ENCODE data around the gene AFG1L.
"Not testable (repeated sequence)": the region's sequence is repeated elsewhere in the genome, so short reads cannot be mapped to it uniquely, and the experiment has no call there.

DNA sequence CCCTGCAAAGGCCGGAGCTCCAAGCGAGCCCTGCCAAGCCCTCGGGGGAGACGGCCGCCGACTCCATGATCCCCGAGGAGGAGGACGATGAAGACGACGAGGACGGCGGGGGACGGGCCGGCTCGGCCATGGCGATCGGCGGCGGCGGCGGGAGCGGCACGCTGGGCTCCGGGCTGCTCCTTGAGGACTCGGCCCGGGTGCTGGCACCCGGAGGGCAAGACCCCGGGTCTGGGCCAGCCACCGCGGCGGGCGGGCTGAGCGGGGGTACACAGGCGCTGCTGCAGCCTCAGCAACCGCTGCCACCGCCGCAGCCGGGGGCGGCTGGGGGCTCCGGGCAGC lies 266.4 kb downstream of the AFG1L start:
- not testable (repeated sequence) for TF ChIP-seq REST (IDR thresholded peaks at IDR 0.05); CTCF (IDR thresholded peaks at IDR 0.05; ENCODE audit: low read depth, low read length, missing input control); EGR1 (IDR thresholded peaks at IDR 0.05; ENCODE audit: low read depth in 2 of 2); SP1 (IDR thresholded peaks at IDR 0.05); TAF1 (conservative IDR thresholded peaks at IDR 0.05); JUND (IDR thresholded peaks at IDR 0.05); MAX (IDR thresholded peaks at IDR 0.05); YY1 (IDR thresholded peaks at IDR 0.05); RXRA (IDR thresholded peaks at IDR 0.05); RAD21 (IDR thresholded peaks at IDR 0.05)
- TF ChIP-seq, protein P1, sequence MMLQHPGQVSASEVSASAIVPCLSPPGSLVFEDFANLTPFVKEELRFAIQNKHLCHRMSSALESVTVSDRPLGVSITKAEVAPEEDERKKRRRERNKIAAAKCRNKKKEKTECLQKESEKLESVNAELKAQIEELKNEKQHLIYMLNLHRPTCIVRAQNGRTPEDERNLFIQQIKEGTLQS (IDR thresholded peaks at IDR 0.05), result not testable (repeated sequence)

Measured in liver (tissue), 3 donors.